HS-27A (cell line): ENCODE data around the gene C2CD4D.
A peak's percentile ranks its signal among the peaks of the same experiment; 100 is the strongest.
"Not testable (repeated sequence)": the region's sequence is repeated elsewhere in the genome, so short reads cannot be mapped to it uniquely, and the experiment has no call there.

Experiments
- DNase-seq: peaks from one replicate; pipeline ENCODE4 v3.0.0-alpha.2; 2012; ENCODE audit warnings: low read depth, missing footprints

The C2CD4D gene

GRCh38 chr1:151858886-151859665, 19.5 kb upstream of the C2CD4D start:
- DNase-seq = no peak

- no peak for DNase-seq
Observed at GRCh38 chr1:151858030-151858746, 18.6 kb upstream of the C2CD4D start.

GRCh38 chr1:151855933-151856332, 16.3 kb upstream of the C2CD4D start:
- DNase-seq = no peak

- not testable (repeated sequence) for DNase-seq
Observed at GRCh38 chr1:151855516-151855915, 15.9 kb upstream of the C2CD4D start.

- DNase-seq = no peak
Observed at GRCh38 chr1:151854658-151855057, 15.0 kb upstream of the C2CD4D start.

GRCh38 chr1:151853411-151853943, 13.9 kb upstream of the C2CD4D start, which contains the start of gene THEM5:
Gene THEM5 (minus strand): TSS chr1:151853712. CDS start chr1:151853565, 147 bp downstream.
- no peak for DNase-seq

- DNase-seq = no peak
Observed at GRCh38 chr1:151852733-151853132, 13.1 kb upstream of the C2CD4D start.

GRCh38 chr1:151851886-151852285, 12.3 kb upstream of the C2CD4D start:
- no peak for DNase-seq

GRCh38 chr1:151849871-151850270, 10.3 kb upstream of the C2CD4D start:
- no peak for DNase-seq

GRCh38 chr1:151849126-151849525, 9.5 kb upstream of the C2CD4D start:
- DNase-seq = no peak

- DNase-seq = no peak
Observed at GRCh38 chr1:151847867-151848596, 8.4 kb upstream of the C2CD4D start.

- no peak for DNase-seq
Observed at GRCh38 chr1:151846686-151847237, 7.1 kb upstream of the C2CD4D start.

GRCh38 chr1:151846062-151846568, 6.5 kb upstream of the C2CD4D start:
- peak; percentile 5 for DNase-seq

GRCh38 chr1:151843398-151843797, 3.8 kb upstream of the C2CD4D start:
- no peak for DNase-seq

- peak; percentile 41 for DNase-seq
Observed at GRCh38 chr1:151841141-151841540, 1.5 kb upstream of the C2CD4D start.

- DNase-seq = no peak
Observed at GRCh38 chr1:151840421-151840820, 801 bp upstream of the C2CD4D start.

- no peak for DNase-seq
Observed at GRCh38 chr1:151839082-151839412, 573 bp downstream of the C2CD4D start.

- DNase-seq = no peak
Observed at GRCh38 chr1:151838222-151839081, 1.2 kb downstream of the C2CD4D start.

- DNase-seq = no peak
Observed at GRCh38 chr1:151837884-151838221, 1.8 kb downstream of the C2CD4D start.

GRCh38 chr1:151837197-151837596, 2.4 kb downstream of the C2CD4D start:
- DNase-seq = no peak

GRCh38 chr1:151835596-151835995, 4.0 kb downstream of the C2CD4D start:
- DNase-seq = no peak
